ENCODE results near the gene VRTN.

GRCh38 chr14:74362361-74362915 is 14.2 kb downstream of the VRTN start:
- TF ChIP-seq SUZ12 (IDR thresholded peaks at IDR 0.05) (no peak), FOXM1 (IDR thresholded peaks at IDR 0.05; ENCODE audit: borderline replicate concordance) (no peak), SP1 (IDR thresholded peaks at IDR 0.05) (no peak), BHLHE40 (IDR thresholded peaks at IDR 0.05; ENCODE audit: borderline replicate concordance) (no peak), FOXA1 (IDR thresholded peaks at IDR 0.05) (no peak), ELF4 (IDR thresholded peaks at IDR 0.05) (no peak), FOXK2 (IDR thresholded peaks at IDR 0.05) (no peak), CTBP1 (IDR thresholded peaks at IDR 0.05; ENCODE audit: borderline replicate concordance) (no peak), ZNF384 (IDR thresholded peaks at IDR 0.05) (no peak)

All from HEK293T (cell line).